GM19372 (cell line): ENCODE data around the gene LITAF.
"Not testable (repeated sequence)": the region's sequence is repeated elsewhere in the genome, so short reads cannot be mapped to it uniquely, and the experiment has no call there.

Source experiments
- ATAC-seq: cut with Tn5 transposase; IDR thresholded peaks from one replicate; pipeline ENCODE4 v1.9.1; 2021; ENCODE audit warnings: mild to moderate bottlenecking, low read depth, moderate library complexity; ENCODE audit not compliant: unreplicated experiment

LITAF gene

DNA sequence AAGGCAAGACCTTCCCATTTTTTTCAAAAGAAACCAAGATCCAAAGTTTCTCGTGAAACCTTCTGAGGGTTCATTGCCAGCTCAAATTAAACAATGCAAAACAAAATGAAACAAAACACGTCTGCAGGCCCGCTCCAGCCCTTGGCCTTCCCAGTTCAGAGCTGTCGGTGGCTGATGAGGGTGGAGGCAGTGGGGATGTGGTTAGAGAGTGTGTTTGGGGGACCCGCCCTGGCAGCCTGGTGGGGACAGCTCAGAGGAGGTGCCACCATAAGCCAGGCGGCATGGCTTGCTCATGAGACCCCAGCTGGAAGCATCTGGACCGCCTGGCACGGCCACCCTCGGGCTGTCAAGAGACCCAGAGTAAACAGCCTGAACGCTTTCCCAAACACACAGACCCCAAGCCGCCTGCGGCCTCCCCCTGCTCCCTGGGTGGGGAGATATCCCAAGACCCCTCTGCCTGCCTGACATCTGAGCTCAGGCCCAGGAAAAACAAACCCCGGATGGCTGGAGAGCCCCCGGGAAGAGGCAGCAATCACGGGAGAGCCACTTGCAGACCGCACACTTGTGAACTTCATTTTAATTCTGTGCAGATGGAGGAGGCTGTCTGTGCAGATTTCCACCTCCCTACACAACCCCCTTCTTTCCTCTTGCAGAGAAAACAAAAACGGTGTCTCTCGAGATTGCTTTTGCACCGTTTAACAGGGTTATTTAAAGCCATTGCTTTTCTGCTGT, 35.4 kb upstream of the LITAF start:
- no peak for ATAC-seq

DNA sequence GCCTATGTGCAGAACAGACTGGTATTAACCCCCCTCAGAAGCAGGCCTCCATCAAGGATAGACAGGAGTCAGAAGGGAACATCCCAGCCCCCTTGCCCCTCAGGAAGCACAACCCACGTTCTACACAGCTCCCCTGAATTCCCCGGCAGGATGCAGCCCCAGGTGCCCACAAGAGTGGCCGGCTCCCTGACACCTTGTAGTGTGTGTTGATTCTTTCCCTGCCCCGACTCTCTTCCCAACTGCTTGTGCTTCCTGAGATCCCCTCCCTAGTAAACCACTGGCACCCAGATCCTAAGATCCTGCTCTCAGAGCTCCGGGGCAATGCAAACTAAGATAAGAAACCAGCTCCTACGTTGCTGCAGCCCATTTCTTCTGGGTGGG, 34.8 kb upstream of the LITAF start:
- no peak for ATAC-seq

DNA sequence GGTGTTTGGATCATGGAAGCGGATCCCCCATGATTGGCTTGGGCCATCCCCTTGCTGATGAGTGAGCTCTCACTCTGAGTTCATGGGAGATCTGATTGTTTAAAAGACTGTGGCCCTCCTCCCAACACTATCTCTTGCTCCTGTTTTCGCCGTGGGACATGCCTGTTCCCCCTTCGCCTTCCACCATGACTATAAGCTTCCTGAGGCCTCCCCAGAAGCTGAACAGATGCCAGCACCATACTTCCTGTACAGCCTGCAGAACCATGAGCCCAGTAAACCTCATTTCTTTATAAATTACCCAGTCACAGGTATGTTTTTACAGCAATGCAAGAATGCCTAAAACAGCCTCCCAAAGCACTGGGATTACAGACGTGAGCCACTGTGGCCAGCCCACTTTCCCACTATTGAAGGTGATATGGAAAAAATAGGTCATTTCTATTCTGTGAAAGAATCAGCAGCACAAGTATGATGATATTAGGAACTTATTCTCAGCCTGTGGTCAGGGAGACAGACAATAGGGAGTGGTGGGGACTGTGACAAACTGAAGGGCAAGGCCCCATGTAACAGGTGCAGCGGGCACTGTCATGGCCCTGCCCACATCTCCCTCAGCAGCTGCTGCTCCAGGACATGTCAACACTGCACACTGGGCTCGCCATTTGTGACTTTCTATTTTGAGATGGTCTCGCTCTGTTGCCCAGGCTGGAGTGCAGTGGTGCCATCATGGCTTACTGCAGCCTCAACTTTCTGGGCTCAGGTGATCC, 33.7 kb upstream of the LITAF start:
- ATAC-seq, result no peak

DNA sequence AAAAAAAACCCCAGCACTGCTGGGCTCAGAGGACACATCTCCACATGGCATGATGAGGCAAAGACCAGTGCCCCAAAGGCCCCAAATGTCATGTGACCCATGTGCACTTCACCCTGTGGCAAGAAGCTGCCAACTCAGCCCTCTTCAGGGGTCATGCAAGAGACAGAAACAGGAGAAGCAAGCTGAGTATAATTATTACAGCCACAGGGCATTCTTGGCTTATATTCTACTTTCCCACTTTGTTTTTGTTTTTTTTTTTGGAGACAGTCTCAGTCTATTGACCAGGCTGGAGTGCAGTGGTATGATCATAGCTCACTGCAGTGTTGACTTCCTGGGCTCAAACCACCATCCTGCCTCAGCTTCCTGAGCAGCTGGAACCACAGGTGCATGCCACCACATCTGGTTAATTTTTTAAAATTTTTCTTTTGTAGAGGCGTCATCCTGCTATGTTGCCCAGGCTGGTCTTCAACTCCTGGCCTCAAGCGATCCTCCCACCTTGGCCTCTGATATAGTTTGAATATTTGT, 32.7 kb upstream of the LITAF start:
- no peak for ATAC-seq

- no peak for ATAC-seq
Observed at GRCh38 chr16:11618107-11618717, 31.5 kb upstream of the LITAF start.

DNA sequence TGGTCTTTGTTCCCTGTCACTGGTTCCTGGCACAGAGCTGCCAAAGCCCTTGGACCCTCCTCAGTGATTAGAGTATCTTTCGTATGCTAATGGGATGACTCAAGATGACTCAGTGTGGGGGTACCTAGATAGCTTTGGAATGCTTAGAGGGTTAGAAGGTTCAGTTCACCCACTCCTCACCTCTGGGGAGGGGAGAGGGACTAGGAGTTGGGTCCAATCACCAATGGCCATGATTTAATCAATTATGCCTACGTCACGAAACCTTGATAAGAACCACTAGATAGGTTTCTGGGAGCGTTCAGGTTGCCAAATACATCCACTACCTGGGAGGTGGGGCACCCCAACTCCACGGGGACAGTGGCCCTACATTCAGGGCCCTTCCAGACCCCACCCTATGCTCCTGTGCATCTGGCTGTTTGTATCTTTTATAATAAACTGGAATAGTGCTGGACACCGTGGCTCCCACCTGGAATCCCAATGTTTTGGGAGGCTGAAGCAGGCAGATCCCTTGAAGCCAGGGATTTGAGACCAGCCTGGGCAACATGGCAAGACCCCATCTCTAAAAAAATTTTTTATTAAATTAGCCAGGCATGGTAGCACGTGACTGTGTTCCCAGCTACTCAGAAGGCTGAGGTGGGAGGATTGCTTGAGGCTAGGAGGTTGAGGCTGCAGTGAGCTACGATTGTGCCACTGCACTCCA, 29.2 kb upstream of the LITAF start:
- ATAC-seq, result no peak

GRCh38 chr16:11614587-11615175, 28.0 kb upstream of the LITAF start:
- ATAC-seq, result no peak

- ATAC-seq, result no peak
Observed at GRCh38 chr16:11613381-11614303, 26.9 kb upstream of the LITAF start.

- no peak for ATAC-seq
Observed at GRCh38 chr16:11612665-11613025, 25.9 kb upstream of the LITAF start.

DNA sequence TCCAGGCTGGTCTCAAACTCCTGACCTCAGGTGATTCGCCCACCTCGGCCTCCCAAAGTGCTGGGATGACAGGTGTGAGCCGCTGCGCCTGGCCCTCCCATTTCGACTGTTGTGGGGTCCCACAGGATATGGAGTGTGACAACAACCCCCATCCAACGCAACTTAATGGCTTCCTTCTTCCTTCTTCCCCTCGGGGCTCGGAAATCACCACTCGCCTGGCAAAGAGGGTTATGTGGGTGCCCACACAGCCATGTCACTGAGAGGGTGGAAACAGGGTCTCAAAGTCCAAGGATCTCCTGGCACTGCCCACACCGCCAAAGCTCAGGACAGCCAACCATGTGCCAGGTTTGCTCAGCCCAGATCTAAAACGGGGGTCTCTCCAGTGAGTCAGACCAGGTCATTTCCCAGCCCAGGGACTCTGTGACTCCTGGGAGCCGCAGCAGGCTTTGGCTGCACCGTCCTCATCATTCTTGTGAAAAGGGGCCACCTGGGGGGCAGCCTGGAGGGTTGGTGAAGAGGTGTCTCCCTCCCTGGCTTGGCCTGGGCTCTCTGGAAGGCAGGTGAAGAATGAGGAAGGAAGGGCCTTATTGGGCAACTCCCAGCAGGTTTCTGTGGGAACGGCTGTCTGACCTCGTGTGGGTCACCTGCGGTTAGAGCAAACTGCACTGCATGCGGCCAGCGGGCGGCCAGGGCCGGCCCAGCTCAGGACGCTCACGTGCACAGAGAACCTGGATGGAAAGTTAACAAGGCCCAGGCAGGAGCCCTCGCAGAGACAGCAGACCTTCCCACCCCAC, 25.3 kb upstream of the LITAF start:
- ATAC-seq, result no peak

DNA sequence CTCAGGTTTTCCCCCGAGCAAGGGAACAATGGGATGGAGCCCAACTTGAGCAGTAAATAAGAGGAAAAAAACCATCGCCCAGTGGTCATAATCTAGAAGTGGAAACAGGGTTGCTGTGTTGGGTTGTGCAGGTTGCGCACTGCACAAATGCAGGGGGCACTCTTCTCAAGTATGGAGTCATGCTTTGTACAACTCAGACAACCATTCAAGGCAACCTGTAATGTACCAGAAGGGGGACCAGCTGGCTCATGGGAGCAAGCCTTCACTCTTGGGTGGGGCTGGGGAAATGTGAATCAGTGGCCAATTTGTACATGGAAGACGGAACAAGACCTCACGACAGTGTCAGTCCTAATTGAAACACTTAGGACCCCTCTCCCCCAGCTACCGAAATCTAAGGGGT, 23.9 kb upstream of the LITAF start:
- no peak for ATAC-seq

- no peak for ATAC-seq
Observed at GRCh38 chr16:11610121-11610505, 23.4 kb upstream of the LITAF start.

DNA sequence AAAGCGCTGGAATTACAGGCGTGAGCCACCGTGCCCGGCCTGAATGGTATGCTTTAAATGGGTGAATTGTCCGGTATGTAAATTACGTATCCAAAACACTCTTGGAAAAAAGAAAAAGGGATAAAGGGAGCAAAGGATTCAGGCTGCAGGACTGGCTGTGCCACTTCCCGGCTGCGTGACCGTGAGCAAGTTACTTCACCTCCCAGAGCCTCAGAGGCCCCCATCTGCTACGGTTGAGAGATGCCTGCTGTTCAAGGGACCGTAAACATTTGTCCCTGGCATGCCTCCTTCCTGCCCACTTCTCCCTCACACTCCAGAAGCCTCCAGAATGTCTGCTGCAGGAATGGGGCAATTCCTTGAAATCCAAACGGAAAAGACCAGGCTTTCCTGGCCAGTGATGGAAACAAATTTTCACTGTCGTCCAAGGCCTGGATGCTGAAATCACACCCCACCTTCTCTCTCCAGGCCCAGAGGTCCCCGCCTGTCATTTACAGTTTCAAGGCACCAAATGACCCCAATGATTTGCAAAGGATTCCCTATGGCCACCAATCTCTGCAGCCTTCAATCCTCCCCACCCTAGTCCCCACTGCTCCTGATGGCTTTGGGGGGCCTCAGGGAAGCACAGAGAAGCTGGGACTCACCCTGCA, 22.9 kb upstream of the LITAF start:
- no peak for ATAC-seq

- ATAC-seq, result no peak
Observed at GRCh38 chr16:11605891-11606290, 19.2 kb upstream of the LITAF start.

GRCh38 chr16:11605564-11605886, 18.8 kb upstream of the LITAF start:
- ATAC-seq, result no peak

DNA sequence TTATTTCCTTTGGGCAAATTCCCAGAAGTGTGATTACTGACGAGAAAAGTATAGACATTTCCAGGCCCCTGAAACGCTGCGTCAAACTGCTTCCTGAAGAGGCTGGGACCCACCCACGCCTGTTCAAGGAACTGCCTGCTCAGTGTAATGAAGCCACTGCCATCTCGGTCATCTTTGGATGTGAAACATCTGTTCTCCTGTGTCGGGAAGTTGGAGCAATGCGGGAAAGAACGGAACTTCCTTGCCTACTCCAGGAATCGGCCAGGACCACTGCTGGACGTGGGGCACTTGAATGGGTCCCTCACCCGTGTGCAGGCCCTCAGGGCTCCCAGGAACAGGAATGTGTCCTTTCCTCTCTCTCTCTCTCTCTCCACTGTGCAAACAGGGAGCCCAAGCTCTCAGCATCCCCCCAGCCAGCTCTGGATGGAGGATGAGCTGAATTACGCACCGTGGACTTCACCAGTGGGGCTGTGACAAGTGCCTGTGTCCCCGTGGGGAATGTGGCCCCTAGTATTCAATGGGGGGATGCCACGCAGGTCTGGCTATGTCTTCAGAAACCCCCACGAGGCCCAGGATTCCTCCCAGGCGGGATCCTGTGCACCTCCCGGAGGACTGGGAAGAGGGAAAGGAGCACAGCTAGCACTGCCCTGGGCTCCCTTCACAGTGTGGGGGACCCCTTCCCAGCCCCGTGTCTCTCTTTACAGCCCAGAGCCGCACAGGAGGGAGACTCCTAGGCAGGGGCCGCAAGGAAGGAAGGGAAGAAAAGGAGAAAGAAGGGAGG, 18.3 kb upstream of the LITAF start:
- ATAC-seq, result no peak

- not testable (repeated sequence) for ATAC-seq
Observed at GRCh38 chr16:11604296-11604695, 17.6 kb upstream of the LITAF start.

GRCh38 chr16:11603331-11603750, 16.6 kb upstream of the LITAF start:
- ATAC-seq, result no peak
